ENCODE measurements around the gene POR. TPM values are rescaled to one million over a fixed set of nuclear protein-coding genes. Genes with fewer than 3 reads are reported as not detected.
"Not testable (repeated sequence)": the region's sequence is repeated elsewhere in the genome, so short reads cannot be mapped to it uniquely, and the experiment has no call there.

The POR gene
- total and polyA plus RNA-seq, 2 experiments from 2014 or later, result 87.9 to 97.9 TPM

DNA sequence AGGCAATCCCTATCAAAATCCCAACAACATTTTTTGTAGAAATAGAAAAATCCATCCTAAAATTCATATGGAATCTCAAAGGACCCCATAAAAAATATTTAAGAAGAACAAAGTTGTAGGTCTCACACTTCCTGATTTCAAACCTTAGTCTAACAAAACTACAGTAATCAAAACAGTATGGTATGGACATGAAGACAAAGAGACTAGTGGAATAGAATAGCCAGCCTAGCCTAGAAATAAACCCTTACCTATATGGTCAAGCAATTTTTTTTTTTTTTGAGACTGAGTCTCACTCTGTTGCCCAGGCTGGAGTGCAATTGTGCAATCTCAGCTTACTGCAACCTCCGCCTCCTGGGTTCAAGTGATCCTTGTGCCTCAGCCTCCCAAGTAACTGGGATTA, 83.1 kb downstream of the POR start:
- Histone ChIP-seq H3K27ac (no peak overlapping the region), H3K4me1 (ENCODE audit: low read depth) (peaks cover 6% of the 10 kb centered on the region), H3K9me3 (ENCODE audit: low read depth) (no peaks in the 10 kb centered on the region), H3K4me3 (no peak overlapping the region), H3K27me3 (no peaks in the 10 kb centered on the region), H3K36me3 (peaks cover 9% of the 10 kb centered on the region)
- TF ChIP-seq CTCF (IDR thresholded peaks at IDR 0.05; ENCODE audit: low read depth, low read length), result no peak
- DNase-seq (ENCODE audit: low read depth in 1 of 2, low spot score in 1 of 2), result no peak

DNA sequence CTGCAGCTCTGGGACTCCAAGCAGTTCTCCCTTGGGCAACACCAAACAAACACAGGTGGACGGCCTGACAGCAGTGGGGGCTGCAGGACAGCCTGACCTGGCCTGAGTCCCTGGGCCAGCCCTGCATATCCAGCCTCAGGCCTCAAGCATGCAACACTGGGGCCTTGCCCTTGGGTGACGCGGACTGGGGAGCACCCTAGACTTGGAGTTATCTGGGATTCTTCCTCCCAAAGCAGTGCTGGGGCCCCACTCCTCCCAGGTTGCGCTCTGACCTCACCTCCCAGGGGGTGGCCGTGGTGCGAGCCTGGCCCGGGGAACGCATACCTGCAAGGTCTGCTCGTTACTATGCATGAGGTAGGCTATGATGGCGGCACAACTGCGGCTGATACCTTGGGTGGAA, 85.6 kb downstream of the POR start:
- Histone ChIP-seq H3K4me1 (ENCODE audit: low read depth) (no peaks in the 10 kb centered on the region), H3K27ac (no peak overlapping the region), H3K27me3 (no peaks in the 10 kb centered on the region), H3K4me3 (no peak overlapping the region), H3K9me3 (ENCODE audit: low read depth) (no peaks in the 10 kb centered on the region), H3K36me3 (peaks cover 19% of the 10 kb centered on the region)
- no peak for TF ChIP-seq CTCF (IDR thresholded peaks at IDR 0.05; ENCODE audit: low read depth, low read length)
- no peak for DNase-seq (ENCODE audit: low read depth in 1 of 2, low spot score in 1 of 2)

DNA sequence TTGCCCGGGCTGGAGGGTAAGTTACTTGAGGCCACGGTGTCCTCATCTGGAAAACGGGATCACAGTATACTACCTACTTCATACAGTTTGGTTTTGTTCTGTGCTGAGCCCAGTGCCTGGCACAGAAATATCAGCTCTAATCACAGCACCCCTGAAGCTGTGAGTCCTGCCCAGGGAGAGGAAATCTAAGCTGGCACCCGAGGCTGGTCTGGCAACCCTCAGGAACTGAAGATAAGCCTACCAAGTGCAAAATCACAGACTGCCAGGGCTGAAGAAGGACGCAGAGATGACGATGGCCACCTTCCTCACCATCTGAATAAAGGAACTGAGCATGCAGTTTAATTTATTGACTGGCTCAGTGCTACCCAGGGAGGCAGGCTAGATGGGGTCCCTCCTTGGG, 87.2 kb downstream of the POR start:
- Histone ChIP-seq H3K9me3 (ENCODE audit: low read depth) (no peaks in the 10 kb centered on the region), H3K36me3 (peaks cover 19% of the 10 kb centered on the region), H3K27me3 (no peaks in the 10 kb centered on the region), H3K4me1 (ENCODE audit: low read depth) (no peaks in the 10 kb centered on the region), H3K4me3 (no peak overlapping the region), H3K27ac (no peak overlapping the region)
- TF ChIP-seq CTCF (IDR thresholded peaks at IDR 0.05; ENCODE audit: low read depth, low read length), result no peak
- DNase-seq (ENCODE audit: low read depth in 1 of 2, low spot score in 1 of 2), result no peak

DNA sequence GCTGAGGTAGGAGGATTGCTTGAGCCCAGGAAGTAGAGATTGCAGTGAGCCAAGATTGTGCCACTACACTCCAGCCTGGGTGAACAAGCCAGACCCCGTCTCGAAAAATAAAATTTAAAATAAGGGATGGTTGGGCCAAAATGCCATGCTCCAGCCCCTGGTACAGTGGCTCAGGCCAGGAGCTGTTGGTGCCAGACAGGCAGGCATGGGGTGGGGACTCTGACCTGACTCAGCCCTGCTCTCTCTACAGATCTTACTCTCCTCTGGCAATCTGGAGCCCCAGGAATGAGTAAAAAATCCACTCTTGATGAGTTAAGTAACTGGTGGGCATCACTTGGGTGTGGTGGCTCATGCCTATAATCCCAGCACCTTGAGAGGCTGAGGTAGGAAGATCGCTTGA, 87.9 kb downstream of the POR start:
- H3K4me1 ChIP-seq (ENCODE audit: low read depth), result no peaks in the 10 kb centered on the region
- H3K4me3 ChIP-seq, result no peak overlapping the region
- no peak for TF ChIP-seq CTCF (IDR thresholded peaks at IDR 0.05; ENCODE audit: low read depth, low read length)
- no peaks in the 10 kb centered on the region for H3K27me3 ChIP-seq
- H3K9me3 ChIP-seq (ENCODE audit: low read depth), result no peaks in the 10 kb centered on the region
- H3K27ac ChIP-seq, result no peak overlapping the region
- peaks cover 19% of the 10 kb centered on the region for H3K36me3 ChIP-seq
- DNase-seq (ENCODE audit: low read depth in 1 of 2, low spot score in 1 of 2), result no peak

DNA sequence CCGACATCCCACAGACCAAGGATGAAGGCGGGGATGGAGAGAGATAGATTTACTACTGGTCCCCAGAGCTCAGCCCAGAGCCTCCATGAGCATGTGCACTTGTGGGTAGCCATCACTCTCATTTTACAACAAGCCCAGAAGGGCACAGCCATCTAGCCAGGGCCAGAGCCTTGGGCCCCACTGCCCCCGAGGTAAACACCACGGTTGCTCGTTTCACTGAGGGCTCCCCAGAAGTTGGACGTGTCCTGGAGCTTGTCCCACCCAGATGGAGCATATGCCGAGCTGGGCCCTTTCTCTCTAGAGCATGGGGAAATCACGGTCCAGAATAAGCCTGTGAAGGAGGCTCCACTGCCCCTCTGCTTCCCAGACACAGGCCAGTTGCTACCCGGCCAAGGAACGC, 88.4 kb downstream of the POR start:
- no peak for TF ChIP-seq CTCF (IDR thresholded peaks at IDR 0.05; ENCODE audit: low read depth, low read length)
- Histone ChIP-seq H3K4me1 (ENCODE audit: low read depth) (no peaks in the 10 kb centered on the region), H3K9me3 (ENCODE audit: low read depth) (no peaks in the 10 kb centered on the region), H3K27me3 (no peaks in the 10 kb centered on the region), H3K27ac (no peak overlapping the region), H3K4me3 (no peak overlapping the region), H3K36me3 (peaks cover 19% of the 10 kb centered on the region)
- no peak for DNase-seq (ENCODE audit: low read depth in 1 of 2, low spot score in 1 of 2)

- H3K27me3 ChIP-seq; H3K27ac ChIP-seq; H3K4me1 ChIP-seq (ENCODE audit: low read depth); DNase-seq (ENCODE audit: low read depth in 1 of 2, low spot score in 1 of 2); H3K4me3 ChIP-seq; H3K9me3 ChIP-seq (ENCODE audit: low read depth): not testable (repeated sequence)
- H3K36me3 ChIP-seq, result peaks cover 19% of the 10 kb centered on the region
These were observed 90.0 kb downstream of the POR start for GRCh38 chr7:76005004-76005403.
